NCI-H526 (cell line): Measurements from ENCODE around the gene SMC6.

Experiments
- DNase-seq, 2 experiments: peaks; one replicate each; lab custom pipeline; 2025; lab: John Stamatoyannopoulos, UW

SMC6 gene

GRCh38 chr2:17615728-17616351 lies 137.8 kb downstream of the SMC6 start:
- DNase-seq: no peak

- DNase-seq: no peak
These were observed 138.5 kb downstream of the SMC6 start for GRCh38 chr2:17615147-17615546.

- peak; percentile 79 to 84 for DNase-seq
These were observed 139.3 kb downstream of the SMC6 start for GRCh38 chr2:17614174-17614930.
